Measurements from ENCODE around the gene CACNA2D2. TPM values are rescaled to one million over a fixed set of nuclear protein-coding genes. Genes with fewer than 3 reads are reported as not detected.

CACNA2D2 gene
- total RNA-seq, 1 experiment from 2014 or later: 27.7 TPM

DNA sequence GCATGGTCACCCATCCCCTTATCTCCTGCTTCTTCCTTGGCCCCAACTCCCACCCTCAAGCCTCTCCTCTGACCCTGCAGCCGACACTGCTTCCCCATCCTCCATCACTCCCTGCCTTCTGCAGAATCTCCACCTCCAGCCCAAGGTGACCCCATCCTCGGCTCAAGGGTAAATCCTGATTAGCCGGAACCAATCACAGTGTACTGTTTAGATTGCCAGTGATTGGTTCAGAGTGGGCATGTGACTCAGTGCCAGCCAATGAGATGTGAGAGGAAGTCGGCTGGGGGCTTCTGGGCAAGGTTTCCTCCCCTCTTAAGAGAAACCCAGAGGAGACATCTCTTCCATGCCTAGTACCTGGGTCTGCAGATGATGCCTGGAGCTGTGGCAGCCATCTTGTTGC is 10.3 kb downstream of the CACNA2D2 start:
- H3K9ac ChIP-seq (ENCODE audit: extremely low read depth, insufficient read length, low read length): no peak overlapping the region
- H4K8ac ChIP-seq (replicated peaks; ENCODE audit: insufficient read length, low read depth, low read length): no peak overlapping the region
- H3K79me1 ChIP-seq (ENCODE audit: insufficient read depth, low read depth, low read length, poor library complexity, severe bottlenecking): no peaks in the 10 kb centered on the region
- no peak for DNase-seq
- Mint-ChIP-seq H3K27ac (peak overlapping the region in 2 of 3 experiments; percentile 46 to 55; a peak in 2 of 7 replicates), H3K4me1 (peaks cover 52 to 65% of the 10 kb centered on the region in 2 experiments), H3K27me3 (ENCODE audit: low read depth) (peaks cover 4% of the 10 kb centered on the region; the same call in 1 of the 2 replicates), H3K4me3 (no peak overlapping the region), H3K9me3 (no peaks in the 10 kb centered on the region; a peak in 1 of 5 replicates), H3K36me3 (ENCODE audit: insufficient read depth in 1 of 3, low read depth in 3 of 3) (peaks cover 0 to 2% (median 0%) of the 10 kb centered on the region in 3 experiments; a peak in 1 of 7 replicates)
- no peak overlapping the region for H2AFZ ChIP-seq (ENCODE audit: low read length)
- no peaks in the 10 kb centered on the region for H3K9me3 ChIP-seq (ENCODE audit: control insufficient read depth, low read depth, low read length)
- H3K14ac ChIP-seq (ENCODE audit: insufficient read depth, low read length): no peak overlapping the region
- no peak overlapping the region for H2BK120ac ChIP-seq (ENCODE audit: low read depth, low read length, poor library complexity, severe bottlenecking)
- H4K91ac ChIP-seq (ENCODE audit: insufficient read length, low read depth, low read length): no peak overlapping the region
- peaks cover 3% of the 10 kb centered on the region for H3K23me2 ChIP-seq (ENCODE audit: insufficient read length, low read depth, low read length, poor library complexity, severe bottlenecking)
- H2BK12ac ChIP-seq (ENCODE audit: insufficient read length, low read depth, low read length): no peak overlapping the region
- no peak overlapping the region for H4K5ac ChIP-seq (ENCODE audit: insufficient read length, low read depth, low read length)
- no peak overlapping the region for H3T11ph ChIP-seq (ENCODE audit: low read length)
- no peaks in the 10 kb centered on the region for H4K20me1 ChIP-seq (ENCODE audit: control insufficient read depth, insufficient read depth, insufficient read length)
- TF ChIP-seq, protein P1, sequence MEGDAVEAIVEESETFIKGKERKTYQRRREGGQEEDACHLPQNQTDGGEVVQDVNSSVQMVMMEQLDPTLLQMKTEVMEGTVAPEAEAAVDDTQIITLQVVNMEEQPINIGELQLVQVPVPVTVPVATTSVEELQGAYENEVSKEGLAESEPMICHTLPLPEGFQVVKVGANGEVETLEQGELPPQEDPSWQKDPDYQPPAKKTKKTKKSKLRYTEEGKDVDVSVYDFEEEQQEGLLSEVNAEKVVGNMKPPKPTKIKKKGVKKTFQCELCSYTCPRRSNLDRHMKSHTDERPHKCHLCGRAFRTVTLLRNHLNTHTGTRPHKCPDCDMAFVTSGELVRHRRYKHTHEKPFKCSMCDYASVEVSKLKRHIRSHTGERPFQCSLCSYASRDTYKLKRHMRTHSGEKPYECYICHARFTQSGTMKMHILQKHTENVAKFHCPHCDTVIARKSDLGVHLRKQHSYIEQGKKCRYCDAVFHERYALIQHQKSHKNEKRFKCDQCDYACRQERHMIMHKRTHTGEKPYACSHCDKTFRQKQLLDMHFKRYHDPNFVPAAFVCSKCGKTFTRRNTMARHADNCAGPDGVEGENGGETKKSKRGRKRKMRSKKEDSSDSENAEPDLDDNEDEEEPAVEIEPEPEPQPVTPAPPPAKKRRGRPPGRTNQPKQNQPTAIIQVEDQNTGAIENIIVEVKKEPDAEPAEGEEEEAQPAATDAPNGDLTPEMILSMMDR (conservative IDR thresholded peaks at IDR 0.05): no peak
- H3K27ac ChIP-seq (ENCODE audit: insufficient read length, low read depth, low read length): no peak overlapping the region
- H2BK20ac ChIP-seq (ENCODE audit: low read depth, low read length, poor library complexity, severe bottlenecking): no peak overlapping the region
- H3K4me2 ChIP-seq (ENCODE audit: insufficient read depth, insufficient read length, low read length): no peak overlapping the region
- H2BK5ac ChIP-seq (ENCODE audit: insufficient read length, low read length): no peak overlapping the region
- H2BK15ac ChIP-seq (ENCODE audit: low read depth, low read length): no peak overlapping the region
- no peak overlapping the region for H3K23ac ChIP-seq (ENCODE audit: insufficient read length, low read depth, low read length)
- no peaks in the 10 kb centered on the region for H3K27me3 ChIP-seq (ENCODE audit: insufficient read depth, low read length)
- H3K56ac ChIP-seq (ENCODE audit: insufficient read length, low read depth, low read length): no peak overlapping the region
- no peak overlapping the region for H3K4ac ChIP-seq (ENCODE audit: low read depth, low read length)
- H2AK5ac ChIP-seq (ENCODE audit: insufficient read length, low read length): no peak overlapping the region
- peaks cover 22% of the 10 kb centered on the region for H3K4me1 ChIP-seq (ENCODE audit: insufficient read depth, low read length)
- no CpG with 5 or more reads among the region's 4 CpGs for WGBS (ENCODE audit: extremely low coverage, insufficient read length, low lambda C conversion rate)
- H3K79me2 ChIP-seq (ENCODE audit: insufficient read depth, low read length): no peaks in the 10 kb centered on the region
- H3K18ac ChIP-seq (ENCODE audit: insufficient read length, low read depth, low read length): no peak overlapping the region
